Endothelial cell of umbilical vein (primary cell): ENCODE data around the gene CLDN11. TPM values are rescaled to one million over a fixed set of nuclear protein-coding genes. Genes with fewer than 3 reads are reported as not detected.
A peak's percentile ranks its signal among the peaks of the same experiment; 100 is the strongest.

Experiments
- BruUV-seq: library from RNA; stranded (reverse); fragments of 400-500 nt; replicated peaks from 2 replicates; lab custom pipeline; 2021; lab: Mats Ljungman, UMichigan
- CTCF ChIA-PET: fragments of 300-600, 350-600 bp; sonication (Branson Sonifier 250); formaldehyde crosslinking; loops from one replicate; lab custom pipeline; 2021; ENCODE audit warnings: antibody characterized with exemption, inconsistent platforms; lab: Charles Lee
- POLR2A ChIA-PET: fragments of 300-600, 350-600 bp; sonication (Branson Sonifier 250); formaldehyde crosslinking; loops from one replicate; lab custom pipeline; 2021; ENCODE audit warnings: antibody characterized with exemption, inconsistent platforms; lab: Charles Lee
- DNase-seq: peaks from one replicate; pipeline ENCODE4 v3.0.0-alpha.2; 2011; ENCODE audit warnings: low read depth, low spot score
- FAIRE-seq: peaks from 2 replicates; lab custom pipeline; 2011; peaks lifted over from hg19 to GRCh38; lab: Jason Lieb, UNC
- H2AFZ ChIP-seq: 2 replicates; pipeline ENCODE4 v1.6.0; 2012; ENCODE audit warnings: low read depth, low read length, control low read depth, inconsistent platforms
- H3K27ac ChIP-seq: 2 replicates; pipeline ENCODE4 v1.5.1; 2011; ENCODE audit warnings: low read depth, mild to moderate bottlenecking, control low read depth, low read length, moderate library complexity; ENCODE audit not compliant: insufficient read depth
- H3K27me3 ChIP-seq, 2 experiments: 2 replicates each; pipeline versions ENCODE4 v1.6.0 to v1.6.1; 2011; ENCODE audit warnings: low read length in 2 of 2, mixed read lengths in 1 of 2; ENCODE audit not compliant: control insufficient read depth in 2 of 2, insufficient read depth in 2 of 2
- H3K36me3 ChIP-seq, 2 experiments: 2 replicates in 1 of 2; 3 replicates in 1 of 2; pipeline ENCODE4 v1.5.1; 2011; ENCODE audit warnings: low read length in 2 of 2, mild to moderate bottlenecking in 1 of 2, moderate library complexity in 1 of 2; ENCODE audit not compliant: control insufficient read depth in 2 of 2, insufficient read depth in 2 of 2; ENCODE audit errors: extremely low read depth in 1 of 2
- H3K4me1 ChIP-seq: 3 replicates; pipeline ENCODE4 v1.5.1; 2011; ENCODE audit warnings: mild to moderate bottlenecking, low read length; ENCODE audit not compliant: control insufficient read depth, insufficient read depth; ENCODE audit errors: extremely low read depth
- H3K4me2 ChIP-seq: 2 replicates; pipeline ENCODE4 v1.6.1; 2011; ENCODE audit warnings: low read length, control low read depth, mixed read lengths; ENCODE audit not compliant: insufficient read depth
- H3K4me3 ChIP-seq, 3 experiments: fragments of 200-600 bp in 1 of 3; sonication (generic), shearing (Covaris generic) in 1 of 3; replicated peaks in 1 of 3; 2 replicates each; pipeline ENCODE4 v1.5.1; 2011 to 2016; ENCODE audit warnings: control low read depth in 3 of 3, low read length in 3 of 3, mild to moderate bottlenecking in 2 of 3, inconsistent platforms in 1 of 3, low read depth in 1 of 3, moderate library complexity in 1 of 3; ENCODE audit not compliant: insufficient read depth in 1 of 3
- H3K79me2 ChIP-seq: 2 replicates; pipeline ENCODE4 v1.6.0; 2012; ENCODE audit warnings: low read length, inconsistent platforms; ENCODE audit not compliant: control insufficient read depth, insufficient read depth
- H3K9ac ChIP-seq: replicated peaks from 2 replicates; pipeline ENCODE3; 2011; ENCODE audit warnings: low read length, control low read depth; ENCODE audit not compliant: insufficient read depth; ENCODE audit errors: extremely low read depth
- H3K9me1 ChIP-seq: replicated peaks from 3 replicates; pipeline ENCODE4 v1.6.0; 2011; ENCODE audit warnings: mild to moderate bottlenecking, low read length; ENCODE audit not compliant: control insufficient read depth, insufficient read depth; ENCODE audit errors: extremely low read depth
- H3K9me3 ChIP-seq: replicated peaks from 2 replicates; pipeline ENCODE4 v1.5.1; 2012; ENCODE audit warnings: low read length, inconsistent platforms; ENCODE audit not compliant: control insufficient read depth, insufficient read depth
- H4K20me1 ChIP-seq: replicated peaks from 2 replicates; pipeline ENCODE3; 2011; ENCODE audit warnings: mild to moderate bottlenecking, low read length; ENCODE audit not compliant: control insufficient read depth, insufficient read depth; ENCODE audit errors: extremely low read depth
- CTCF ChIP-seq, 2 donors: IDR thresholded peaks; 1 replicate in 1 of 2; 2 replicates in 1 of 2; pipeline ENCODE4 v1.5.1; 2011; ENCODE audit warnings: low read length in 2 of 2, mild to moderate bottlenecking in 2 of 2, moderate library complexity in 2 of 2, control low read depth in 1 of 2, inconsistent platforms in 1 of 2, low read depth in 1 of 2; ENCODE audit not compliant: insufficient read depth in 1 of 2; ENCODE audit errors: extremely low read depth in 1 of 2
- EZH2 ChIP-seq: IDR thresholded peaks from 2 replicates; pipeline ENCODE4 v1.6.1; 2012; ENCODE audit warnings: borderline replicate concordance, low read depth, mild to moderate bottlenecking, moderate library complexity, low read length, inconsistent platforms; ENCODE audit not compliant: severe bottlenecking
- FOS ChIP-seq: IDR thresholded peaks from 2 replicates; pipeline ENCODE4 v1.6.1; 2011; ENCODE audit warnings: mild to moderate bottlenecking, low read length, moderate library complexity, borderline replicate concordance; ENCODE audit not compliant: insufficient read depth
- GATA2 ChIP-seq: IDR thresholded peaks from 2 replicates; pipeline ENCODE4 v1.7.0; 2011; ENCODE audit warnings: low read depth, mild to moderate bottlenecking, moderate library complexity, mixed read lengths, low read length; ENCODE audit not compliant: insufficient read length, insufficient read depth
- JUN ChIP-seq: IDR thresholded peaks from 2 replicates; pipeline ENCODE4 v1.6.1; 2011; ENCODE audit warnings: borderline replicate concordance, low read depth; ENCODE audit not compliant: insufficient read length, insufficient read depth
- MAX ChIP-seq: IDR thresholded peaks from 2 replicates; pipeline ENCODE4 v1.6.1; 2011; ENCODE audit not compliant: insufficient read depth, insufficient read length
- MYC ChIP-seq: IDR thresholded peaks from one replicate; pipeline ENCODE4 v1.6.1; 2011; ENCODE audit warnings: mild to moderate bottlenecking, low read depth, low read length
- POLR2A ChIP-seq: IDR thresholded peaks from 2 replicates; pipeline ENCODE4 v1.6.1; 2012; ENCODE audit warnings: low read depth, mild to moderate bottlenecking, control low read depth, low read length
- POLR2AphosphoS5 ChIP-seq: IDR thresholded peaks from 2 replicates; pipeline ENCODE4 v1.6.1; 2012; ENCODE audit warnings: low read depth, mild to moderate bottlenecking, control low read depth, low read length, moderate library complexity; ENCODE audit not compliant: insufficient read depth
- dilution Hi-C: fragments of 300-500 bp; cut with MboI; formaldehyde crosslinking; loops from one replicate; pipeline ENCODE4 v1.15.0; 2019; ENCODE audit warnings: low sequenced_read_pairs; ENCODE audit not compliant: extremely low pct_ligation_motif_present
- intact Hi-C: fragments of 100-400 bp; cut with micrococcal nuclease; formaldehyde crosslinking; loops from one replicate; pipeline ENCODE4 v1.10.0; 2022
- polyA plus RNA-seq, 4 experiments: library from polyadenylated mRNA; depleted of rRNA in 3 of 4; stranded (reverse) in 3 of 4; unstranded in 1 of 4; fragments of >200 nt; gene quantifications; 2 replicates each; pipeline versions ENCODE4 v1.2.1 to v1.2.3, GENCODE V29; 2011 to 2012; ENCODE audit warnings: missing spikeins in 1 of 4
- total RNA-seq: library from RNA; stranded (reverse); gene quantifications from 2 replicates; pipeline ENCODE4 v1.2.3, GENCODE V29; 2021

CLDN11 gene
- total and polyA plus RNA-seq, 2 donors (not counting 3 experiments of a cell fraction or from before 2014, with no cell fraction given): 147 to 395 TPM

- CTCF ChIA-PET: interaction anchor here (0.8 to 5.8 kb wide), 2 partner anchors 15 to 383 kb away, joined by 4 to 25 read pairs; no protein-coding TSS in a partner anchor
- Histone ChIP-seq H3K4me2 (no peak overlapping the region), H3K36me3 (peaks cover 3 to 16% of the 10 kb centered on the region in 2 experiments), H3K9me3 (no peaks in the 10 kb centered on the region), H3K27me3 (no peaks in the 10 kb centered on the region), H3K4me3 (no peak overlapping the region), H3K27ac (no peak overlapping the region), H3K79me2 (peaks cover 87% of the 10 kb centered on the region), H3K4me1 (peaks cover 31% of the 10 kb centered on the region), H3K9ac (no peak overlapping the region), H4K20me1 (no peaks in the 10 kb centered on the region), H2AFZ (no peak overlapping the region), H3K9me1 (no peaks in the 10 kb centered on the region)
- TF ChIP-seq FOS (no peak), MAX (no peak), MYC (no peak), JUN (no peak), CTCF (IDR thresholded peaks at IDR 0.05; ENCODE audit: extremely low read depth in 1 of 2, insufficient read depth in 1 of 2, low read depth in 1 of 2, low read length in 2 of 2) (no peak), POLR2AphosphoS5 (no peak), EZH2 (no peak), GATA2 (no peak), POLR2A (no peak)
- DNase-seq (peak; percentile 16), FAIRE-seq (no peak)
- POLR2A ChIA-PET: no interaction called here
- no TSS peak for BruUV-seq
- intact Hi-C loops: no loop called here
- dilution Hi-C loops: no loop called here
These were observed 10.4 kb downstream of the CLDN11 start for GRCh38 chr3:170429050-170429449.
